HEK293 (cell line): ENCODE results near the gene THEM5.

Source experiments
- SP2 ChIP-seq: fragments of 450-650 bp; formaldehyde crosslinking; IDR thresholded peaks from 2 replicates; pipeline ENCODE4 v1.5.1; 2016; ENCODE audit warnings: missing biosample characterization, missing genetic modification characterization
- ZBTB7A ChIP-seq: fragments of 450-650 bp; formaldehyde crosslinking; IDR thresholded peaks from 2 replicates; pipeline ENCODE4 v1.5.1; 2016; ENCODE audit warnings: low read depth, missing biosample characterization, missing genetic modification characterization
- ZEB2 ChIP-seq: fragments of 450-650 bp; formaldehyde crosslinking; IDR thresholded peaks from 2 replicates; pipeline ENCODE4 v1.5.1; 2016; ENCODE audit warnings: missing biosample characterization, missing genetic modification characterization
- ZNF138 ChIP-seq: fragments of 450-650 bp; formaldehyde crosslinking; IDR thresholded peaks from 2 replicates; pipeline ENCODE4 v1.5.1; 2016; ENCODE audit warnings: missing biosample characterization, missing genetic modification characterization, borderline replicate concordance
- TF ChIP-seq, protein P1 (sequence below): fragments of 450-650 bp; formaldehyde crosslinking; IDR thresholded peaks from 2 replicates; pipeline ENCODE4 v1.5.1; 2016; ENCODE audit warnings: missing biosample characterization, missing genetic modification characterization
- TF ChIP-seq, protein P2 (sequence below): fragments of 450-650 bp; formaldehyde crosslinking; IDR thresholded peaks from 2 replicates; pipeline ENCODE4 v1.5.1; 2017; ENCODE audit warnings: missing biosample characterization, missing genetic modification characterization
- TF ChIP-seq, protein P3 (sequence below): fragments of 450-650 bp; formaldehyde crosslinking; IDR thresholded peaks from 2 replicates; pipeline ENCODE4 v1.5.1; 2016; ENCODE audit warnings: missing biosample characterization, missing genetic modification characterization

DNA sequence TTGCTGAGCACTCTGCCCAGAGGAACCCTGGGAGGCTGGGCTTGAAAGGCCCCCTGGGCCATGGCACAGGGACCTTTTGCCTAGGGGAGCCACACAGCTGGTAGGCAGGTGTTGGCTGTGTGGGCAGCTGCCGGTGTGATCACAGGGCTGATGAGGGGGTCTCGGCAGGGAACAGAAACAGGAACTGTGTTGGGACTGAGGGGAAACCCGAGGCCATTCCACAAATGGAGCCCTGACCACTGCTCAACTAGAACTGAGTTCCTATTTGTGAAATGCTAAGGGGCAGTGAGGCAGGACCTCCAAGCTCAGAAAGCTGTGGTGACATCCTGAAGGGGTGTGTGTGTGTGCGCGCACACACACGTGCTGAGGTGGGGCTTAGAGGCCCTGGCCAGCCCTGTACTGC, 6.4 kb upstream of the THEM5 start:
- TF ChIP-seq, protein P1, sequence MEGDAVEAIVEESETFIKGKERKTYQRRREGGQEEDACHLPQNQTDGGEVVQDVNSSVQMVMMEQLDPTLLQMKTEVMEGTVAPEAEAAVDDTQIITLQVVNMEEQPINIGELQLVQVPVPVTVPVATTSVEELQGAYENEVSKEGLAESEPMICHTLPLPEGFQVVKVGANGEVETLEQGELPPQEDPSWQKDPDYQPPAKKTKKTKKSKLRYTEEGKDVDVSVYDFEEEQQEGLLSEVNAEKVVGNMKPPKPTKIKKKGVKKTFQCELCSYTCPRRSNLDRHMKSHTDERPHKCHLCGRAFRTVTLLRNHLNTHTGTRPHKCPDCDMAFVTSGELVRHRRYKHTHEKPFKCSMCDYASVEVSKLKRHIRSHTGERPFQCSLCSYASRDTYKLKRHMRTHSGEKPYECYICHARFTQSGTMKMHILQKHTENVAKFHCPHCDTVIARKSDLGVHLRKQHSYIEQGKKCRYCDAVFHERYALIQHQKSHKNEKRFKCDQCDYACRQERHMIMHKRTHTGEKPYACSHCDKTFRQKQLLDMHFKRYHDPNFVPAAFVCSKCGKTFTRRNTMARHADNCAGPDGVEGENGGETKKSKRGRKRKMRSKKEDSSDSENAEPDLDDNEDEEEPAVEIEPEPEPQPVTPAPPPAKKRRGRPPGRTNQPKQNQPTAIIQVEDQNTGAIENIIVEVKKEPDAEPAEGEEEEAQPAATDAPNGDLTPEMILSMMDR (tag by site-specific recombination) = no peak
- TF ChIP-seq, protein P2, sequence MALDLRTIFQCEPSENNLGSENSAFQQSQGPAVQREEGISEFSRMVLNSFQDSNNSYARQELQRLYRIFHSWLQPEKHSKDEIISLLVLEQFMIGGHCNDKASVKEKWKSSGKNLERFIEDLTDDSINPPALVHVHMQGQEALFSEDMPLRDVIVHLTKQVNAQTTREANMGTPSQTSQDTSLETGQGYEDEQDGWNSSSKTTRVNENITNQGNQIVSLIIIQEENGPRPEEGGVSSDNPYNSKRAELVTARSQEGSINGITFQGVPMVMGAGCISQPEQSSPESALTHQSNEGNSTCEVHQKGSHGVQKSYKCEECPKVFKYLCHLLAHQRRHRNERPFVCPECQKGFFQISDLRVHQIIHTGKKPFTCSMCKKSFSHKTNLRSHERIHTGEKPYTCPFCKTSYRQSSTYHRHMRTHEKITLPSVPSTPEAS (tag by site-specific recombination) = no peak
- TF ChIP-seq ZEB2 (no peak), ZBTB7A (tag by site-specific recombination) (no peak), SP2 (tag by site-specific recombination) (no peak), ZNF138 (tag by site-specific recombination) (no peak)
- TF ChIP-seq, protein P3, sequence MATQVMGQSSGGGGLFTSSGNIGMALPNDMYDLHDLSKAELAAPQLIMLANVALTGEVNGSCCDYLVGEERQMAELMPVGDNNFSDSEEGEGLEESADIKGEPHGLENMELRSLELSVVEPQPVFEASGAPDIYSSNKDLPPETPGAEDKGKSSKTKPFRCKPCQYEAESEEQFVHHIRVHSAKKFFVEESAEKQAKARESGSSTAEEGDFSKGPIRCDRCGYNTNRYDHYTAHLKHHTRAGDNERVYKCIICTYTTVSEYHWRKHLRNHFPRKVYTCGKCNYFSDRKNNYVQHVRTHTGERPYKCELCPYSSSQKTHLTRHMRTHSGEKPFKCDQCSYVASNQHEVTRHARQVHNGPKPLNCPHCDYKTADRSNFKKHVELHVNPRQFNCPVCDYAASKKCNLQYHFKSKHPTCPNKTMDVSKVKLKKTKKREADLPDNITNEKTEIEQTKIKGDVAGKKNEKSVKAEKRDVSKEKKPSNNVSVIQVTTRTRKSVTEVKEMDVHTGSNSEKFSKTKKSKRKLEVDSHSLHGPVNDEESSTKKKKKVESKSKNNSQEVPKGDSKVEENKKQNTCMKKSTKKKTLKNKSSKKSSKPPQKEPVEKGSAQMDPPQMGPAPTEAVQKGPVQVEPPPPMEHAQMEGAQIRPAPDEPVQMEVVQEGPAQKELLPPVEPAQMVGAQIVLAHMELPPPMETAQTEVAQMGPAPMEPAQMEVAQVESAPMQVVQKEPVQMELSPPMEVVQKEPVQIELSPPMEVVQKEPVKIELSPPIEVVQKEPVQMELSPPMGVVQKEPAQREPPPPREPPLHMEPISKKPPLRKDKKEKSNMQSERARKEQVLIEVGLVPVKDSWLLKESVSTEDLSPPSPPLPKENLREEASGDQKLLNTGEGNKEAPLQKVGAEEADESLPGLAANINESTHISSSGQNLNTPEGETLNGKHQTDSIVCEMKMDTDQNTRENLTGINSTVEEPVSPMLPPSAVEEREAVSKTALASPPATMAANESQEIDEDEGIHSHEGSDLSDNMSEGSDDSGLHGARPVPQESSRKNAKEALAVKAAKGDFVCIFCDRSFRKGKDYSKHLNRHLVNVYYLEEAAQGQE (tag by site-specific recombination) = no peak
